GM18511 (cell line): ENCODE results near the gene RYR2.
A peak's percentile ranks its signal among the peaks of the same experiment; 100 is the strongest.
"Not testable (repeated sequence)": the region's sequence is repeated elsewhere in the genome, so short reads cannot be mapped to it uniquely, and the experiment has no call there.

Experiments
- ATAC-seq: cut with Tn5 transposase; IDR thresholded peaks from one replicate; pipeline ENCODE4 v1.9.1; 2021; ENCODE audit warnings: mild to moderate bottlenecking, moderate library complexity; ENCODE audit not compliant: unreplicated experiment

Gene RYR2

GRCh38 chr1:237244778-237245177 lies 202.8 kb downstream of the RYR2 start:
- ATAC-seq = no peak

GRCh38 chr1:237247442-237247841 lies 205.5 kb downstream of the RYR2 start:
- ATAC-seq = no peak

GRCh38 chr1:237249120-237249519 lies 207.1 kb downstream of the RYR2 start:
- ATAC-seq = no peak

GRCh38 chr1:237250055-237250454 lies 208.1 kb downstream of the RYR2 start:
- no peak for ATAC-seq

- no peak for ATAC-seq
Observed at GRCh38 chr1:237255071-237255470, 213.1 kb downstream of the RYR2 start.

GRCh38 chr1:237258871-237259270 lies 216.9 kb downstream of the RYR2 start:
- ATAC-seq = no peak

- ATAC-seq = no peak
Observed at GRCh38 chr1:237261198-237261597, 219.2 kb downstream of the RYR2 start.

- no peak for ATAC-seq
Observed at GRCh38 chr1:237267743-237268142, 225.8 kb downstream of the RYR2 start.

- peak; percentile 63 for ATAC-seq
Observed at GRCh38 chr1:237269938-237270337, 228.0 kb downstream of the RYR2 start.

- ATAC-seq = no peak
Observed at GRCh38 chr1:237270353-237270752, 228.4 kb downstream of the RYR2 start.

GRCh38 chr1:237277994-237278393 lies 236.0 kb downstream of the RYR2 start:
- not testable (repeated sequence) for ATAC-seq

- ATAC-seq = no peak
Observed at GRCh38 chr1:237279629-237280028, 237.6 kb downstream of the RYR2 start.

- ATAC-seq = no peak
Observed at GRCh38 chr1:237281481-237281880, 239.5 kb downstream of the RYR2 start.

- no peak for ATAC-seq
Observed at GRCh38 chr1:237282208-237282783, 240.3 kb downstream of the RYR2 start.

GRCh38 chr1:237287876-237288521 lies 246.0 kb downstream of the RYR2 start:
- ATAC-seq = no peak

- ATAC-seq = no peak
Observed at GRCh38 chr1:237293804-237294203, 251.8 kb downstream of the RYR2 start.

GRCh38 chr1:237296861-237297260 lies 254.9 kb downstream of the RYR2 start:
- ATAC-seq = no peak

- ATAC-seq = no peak
Observed at GRCh38 chr1:237300642-237301041, 258.7 kb downstream of the RYR2 start.

- no peak for ATAC-seq
Observed at GRCh38 chr1:237303929-237304328, 261.9 kb downstream of the RYR2 start.

GRCh38 chr1:237306726-237307125 lies 264.7 kb downstream of the RYR2 start:
- no peak for ATAC-seq

- no peak for ATAC-seq
Observed at GRCh38 chr1:237309595-237310118, 267.7 kb downstream of the RYR2 start.

- ATAC-seq = no peak
Observed at GRCh38 chr1:237316352-237316751, 274.4 kb downstream of the RYR2 start.

- ATAC-seq = no peak
Observed at GRCh38 chr1:237318748-237319147, 276.8 kb downstream of the RYR2 start.
